ENCODE data around the gene TNP2.

TNP2 gene

DNA sequence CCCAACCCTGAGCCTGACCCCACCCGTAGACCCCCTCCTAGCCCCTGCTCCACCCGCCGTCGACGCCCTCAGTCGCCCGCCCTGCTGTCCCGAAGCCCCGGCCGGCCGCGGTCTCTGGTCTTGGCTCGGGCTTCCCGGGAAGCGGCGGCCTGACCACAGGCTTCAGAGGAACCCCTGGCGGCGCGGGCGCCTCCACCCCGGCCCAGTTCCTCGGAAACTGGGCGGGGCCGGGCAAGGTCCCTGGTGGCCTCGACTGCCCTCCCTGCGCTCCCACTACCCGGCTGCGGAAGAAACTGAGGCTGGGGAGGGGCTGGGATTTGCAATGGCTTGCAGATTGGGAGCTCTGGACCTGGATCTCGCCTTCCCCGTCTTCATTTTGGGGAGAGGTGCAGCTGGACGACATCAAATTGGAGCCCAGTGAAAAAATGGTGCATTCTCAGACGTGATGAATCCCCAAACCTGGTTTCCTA, 12.4 kb downstream of the TNP2 start:
- DNase-seq (ENCODE audit: low read depth in 2 of 2): peak in 1 of 2 donors; percentile 49

DNA sequence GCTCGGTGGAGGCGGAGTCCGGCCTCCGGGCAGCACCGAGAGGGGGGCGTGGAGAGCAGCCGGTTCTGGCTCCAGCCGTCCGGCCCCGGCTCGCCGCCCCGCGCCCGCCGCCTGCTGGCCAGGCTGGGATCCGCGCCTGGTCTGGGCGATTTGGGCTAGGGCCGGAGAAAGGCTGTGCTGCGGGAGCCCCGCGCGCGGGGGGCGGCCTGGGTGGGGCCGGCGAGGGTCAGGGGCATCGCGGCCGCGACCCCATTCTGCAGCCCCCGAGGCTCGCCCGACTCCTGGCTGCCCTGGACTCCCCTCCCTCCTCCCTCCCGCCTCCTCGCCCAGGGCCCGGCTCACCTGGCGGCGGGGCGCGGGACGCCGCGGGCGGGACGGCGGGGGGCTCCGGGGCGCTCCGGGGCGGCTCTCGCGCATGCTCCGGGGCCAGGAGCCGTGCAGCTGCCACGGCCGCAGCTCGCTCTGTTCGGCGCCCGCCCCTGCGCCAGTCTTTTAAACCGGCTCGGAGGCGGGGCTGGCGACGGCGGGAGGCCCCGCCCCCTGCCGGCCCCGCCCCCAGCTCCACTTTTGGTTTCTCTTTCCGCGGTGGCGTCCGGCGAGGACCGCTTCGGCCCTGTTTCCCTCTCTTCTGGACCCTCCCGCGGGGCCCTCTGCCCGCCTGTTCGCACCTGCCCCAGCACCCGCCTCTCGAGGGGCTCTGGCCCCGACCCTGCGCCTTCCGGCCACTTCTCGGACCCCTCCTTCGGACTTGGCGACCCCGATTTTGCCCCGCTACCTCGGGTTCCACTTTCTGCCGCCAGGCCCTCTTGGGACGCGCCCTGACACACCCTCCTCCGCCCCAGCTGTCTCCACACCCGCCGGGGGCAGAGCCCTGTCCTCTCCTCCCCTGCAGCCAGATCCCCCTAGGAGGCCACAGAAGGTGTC, 13.1 kb downstream of the TNP2 start, which contains the start of gene SOCS1:
TSS of gene SOCS1 (minus strand) at position 468 of the 924 bp plus-strand sequence. CDS start 726 bp downstream, outside the sequence.
- peak; percentile 77 to 84 for DNase-seq (ENCODE audit: low read depth in 2 of 2)

DNA sequence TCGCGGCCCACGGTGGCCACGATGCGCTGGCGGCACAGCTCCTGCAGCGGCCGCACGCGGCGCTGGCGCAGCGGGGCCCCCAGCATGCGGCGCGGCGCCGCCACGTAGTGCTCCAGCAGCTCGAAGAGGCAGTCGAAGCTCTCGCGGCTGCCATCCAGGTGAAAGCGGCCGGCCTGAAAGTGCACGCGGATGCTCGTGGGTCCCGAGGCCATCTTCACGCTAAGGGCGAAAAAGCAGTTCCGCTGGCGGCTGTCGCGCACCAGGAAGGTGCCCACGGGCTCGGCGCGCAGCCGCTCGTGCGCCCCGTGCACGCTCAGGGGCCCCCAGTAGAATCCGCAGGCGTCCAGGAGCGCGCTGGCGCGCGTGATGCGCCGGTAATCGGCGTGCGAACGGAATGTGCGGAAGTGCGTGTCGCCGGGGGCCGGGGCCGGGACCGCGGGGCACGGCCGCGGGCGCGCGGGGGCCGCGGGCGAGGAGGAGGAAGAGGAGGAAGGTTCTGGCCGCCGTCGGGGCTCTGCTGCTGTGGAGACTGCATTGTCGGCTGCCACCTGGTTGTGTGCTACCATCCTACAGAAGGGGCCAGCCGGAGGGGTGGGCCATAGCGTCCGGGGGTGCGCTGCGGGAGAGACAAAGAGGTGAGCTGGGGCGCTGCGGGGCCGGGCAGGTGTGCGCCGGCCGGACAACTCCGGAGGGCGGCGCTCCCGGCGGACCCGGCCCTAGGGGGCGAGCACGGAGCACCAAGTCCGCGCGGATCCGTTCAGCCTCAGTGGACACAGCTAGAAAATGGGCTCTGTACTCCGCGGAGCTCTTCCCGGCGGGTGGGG, 14.0 kb downstream of the TNP2 start:
- no peak for DNase-seq (ENCODE audit: low read depth in 2 of 2)

DNA sequence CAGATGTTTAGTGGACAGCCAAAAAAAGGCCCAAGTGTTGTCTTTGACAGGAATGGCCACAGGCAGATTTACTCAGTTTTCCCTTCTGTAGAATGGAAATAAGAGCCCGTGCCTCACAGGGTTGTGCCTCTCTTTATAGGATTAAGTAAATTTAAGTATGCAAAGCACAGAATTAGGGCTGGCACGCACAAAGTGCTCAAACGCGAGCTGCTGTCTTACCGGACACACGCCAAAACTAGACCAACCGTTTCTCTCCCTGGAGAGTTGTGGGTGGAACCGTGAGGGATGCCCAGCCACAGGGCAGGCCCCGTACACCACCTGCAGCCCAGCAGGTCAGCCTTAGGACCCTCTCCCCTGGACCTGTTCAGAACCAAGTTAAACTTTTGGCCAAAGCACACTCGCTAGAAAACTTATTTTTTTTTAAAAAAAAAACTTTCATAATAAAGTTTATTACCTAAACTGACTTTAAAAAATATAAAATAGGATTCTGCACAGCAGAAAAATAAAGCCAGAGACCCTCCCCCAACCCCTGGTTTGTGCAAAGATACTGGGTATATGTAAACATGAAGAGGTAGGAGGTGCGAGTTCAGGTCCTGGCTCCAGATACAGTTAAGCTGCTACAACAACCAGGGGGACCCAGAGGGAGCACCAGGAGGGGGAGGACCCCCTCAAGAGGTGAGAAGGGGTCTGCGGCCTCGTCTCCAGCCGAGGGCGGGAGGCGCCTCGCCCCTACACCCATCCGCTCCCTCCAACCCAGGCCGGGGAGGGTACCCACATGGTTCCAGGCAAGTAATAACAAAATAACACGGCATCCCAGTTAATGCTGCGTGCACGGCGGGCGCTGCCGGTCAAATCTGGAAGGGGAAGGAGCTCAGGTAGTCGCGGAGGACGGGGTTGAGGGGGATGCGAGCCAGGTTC, 14.9 kb downstream of the TNP2 start:
- no peak for DNase-seq (ENCODE audit: low read depth in 2 of 2)

DNA sequence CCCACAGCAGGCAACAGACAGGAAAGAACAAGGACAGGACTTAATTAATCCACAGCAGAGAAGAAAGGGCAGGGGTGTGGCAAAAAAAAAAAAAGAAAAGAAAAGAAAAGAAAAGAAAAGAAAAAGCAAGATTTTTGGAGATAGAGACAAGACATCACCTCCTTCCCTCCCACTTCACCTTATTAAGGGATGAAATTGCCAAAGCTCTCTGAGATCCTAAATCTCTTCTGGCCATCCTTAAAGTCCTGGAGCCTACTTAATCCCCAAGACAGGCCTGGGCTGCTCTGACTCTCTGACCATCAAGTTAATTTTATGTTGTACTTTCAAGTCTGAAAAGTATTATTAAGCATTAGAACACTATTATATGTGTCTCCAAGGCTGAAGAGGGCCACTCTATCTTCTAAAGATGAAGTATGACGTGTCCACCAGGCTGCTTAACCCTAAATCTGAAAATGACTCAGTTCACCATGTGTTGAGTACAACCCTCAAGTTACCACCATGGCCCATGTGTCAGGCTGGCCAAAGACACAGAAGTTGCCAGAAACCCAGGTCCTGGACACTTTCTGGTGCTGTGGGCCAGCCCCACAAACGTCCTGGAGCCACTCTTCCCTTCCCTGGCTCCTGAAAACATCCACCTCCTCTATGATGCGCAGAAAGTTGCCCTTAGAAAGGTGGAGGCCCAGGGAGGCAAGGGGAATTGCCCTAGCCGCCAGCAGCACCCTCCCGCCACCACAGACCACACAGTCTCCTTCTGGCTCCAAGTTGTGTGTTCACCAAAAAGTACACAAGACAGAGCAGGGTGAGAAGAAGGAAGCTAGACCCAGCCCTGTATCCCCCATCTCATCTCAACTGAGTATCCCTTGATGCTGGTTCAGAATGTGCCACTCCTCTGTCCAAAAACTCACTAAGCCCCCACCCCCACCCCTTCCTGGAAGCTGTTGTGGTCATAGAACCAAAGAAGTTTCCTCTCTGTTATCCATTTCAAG, 15.8 kb downstream of the TNP2 start:
- no peak for DNase-seq (ENCODE audit: low read depth in 2 of 2)

DNA sequence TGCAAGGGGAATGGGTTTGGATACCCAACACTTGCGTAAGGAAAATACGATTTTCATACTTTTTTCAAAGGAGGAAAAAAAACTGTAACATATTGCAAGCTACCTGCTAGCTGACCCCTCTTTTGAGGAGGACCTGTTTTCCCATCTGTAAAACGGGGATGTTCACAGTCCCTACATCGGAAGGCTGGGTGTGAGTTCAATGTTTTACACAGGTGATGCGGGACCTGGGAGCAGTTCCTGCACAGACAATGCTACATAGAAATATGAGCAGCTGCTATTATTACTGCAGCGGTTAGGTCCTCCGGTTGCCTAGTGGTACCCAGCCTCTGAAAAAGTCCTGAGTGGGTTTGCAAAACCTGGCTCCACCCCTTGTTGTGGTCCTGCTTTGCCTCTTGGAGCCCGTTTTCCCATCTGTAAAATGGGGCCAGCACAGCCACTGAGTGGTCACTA, 16.6 kb downstream of the TNP2 start:
- DNase-seq (ENCODE audit: low read depth in 2 of 2): no peak

DNA sequence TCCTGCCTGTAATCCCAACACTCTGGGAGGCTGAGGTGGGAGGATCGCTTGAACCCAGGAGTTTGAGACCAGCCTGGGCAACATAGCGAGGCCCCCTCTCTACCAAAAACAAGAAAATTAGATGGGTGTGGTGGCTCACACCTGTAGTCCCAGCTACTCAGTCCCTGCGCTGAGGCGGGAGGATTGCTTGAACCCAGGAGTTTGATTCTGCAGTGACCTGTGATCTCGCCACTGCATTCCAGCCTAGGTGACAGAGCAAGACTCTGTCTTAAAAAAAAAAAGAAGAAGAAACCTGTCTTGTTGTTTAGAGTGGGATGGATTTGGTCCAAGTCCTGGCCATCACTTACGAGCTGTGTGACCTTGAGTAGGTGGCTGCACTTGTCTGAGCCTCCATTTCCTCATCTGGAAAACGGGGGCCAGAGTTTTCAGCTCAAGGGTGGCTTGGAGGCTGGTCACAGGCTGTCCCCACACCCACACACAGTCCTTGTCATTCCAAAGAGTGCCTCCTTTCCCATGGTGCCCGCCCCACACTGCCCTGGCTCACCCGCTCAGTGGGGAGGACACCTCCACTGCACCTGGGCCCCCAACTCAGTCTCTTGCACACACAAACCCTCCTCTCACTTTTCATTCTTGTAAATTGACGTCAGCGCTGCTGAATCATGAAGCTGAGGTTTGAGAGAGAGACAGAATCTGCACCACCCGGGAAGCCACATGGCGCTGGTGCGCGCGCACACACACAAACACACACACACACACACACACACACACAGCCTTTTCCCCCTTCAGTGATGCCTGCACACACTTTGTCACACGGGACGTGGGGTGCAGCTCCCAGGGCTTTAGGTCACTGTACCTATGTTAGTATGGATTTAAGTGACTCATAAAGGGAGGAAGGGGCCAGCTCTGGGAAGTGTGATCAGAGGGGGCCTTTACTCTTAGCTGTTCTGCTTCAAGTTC, 17.3 kb downstream of the TNP2 start:
- peak; percentile 81 to 84 for DNase-seq (ENCODE audit: low read depth in 2 of 2)

DNA sequence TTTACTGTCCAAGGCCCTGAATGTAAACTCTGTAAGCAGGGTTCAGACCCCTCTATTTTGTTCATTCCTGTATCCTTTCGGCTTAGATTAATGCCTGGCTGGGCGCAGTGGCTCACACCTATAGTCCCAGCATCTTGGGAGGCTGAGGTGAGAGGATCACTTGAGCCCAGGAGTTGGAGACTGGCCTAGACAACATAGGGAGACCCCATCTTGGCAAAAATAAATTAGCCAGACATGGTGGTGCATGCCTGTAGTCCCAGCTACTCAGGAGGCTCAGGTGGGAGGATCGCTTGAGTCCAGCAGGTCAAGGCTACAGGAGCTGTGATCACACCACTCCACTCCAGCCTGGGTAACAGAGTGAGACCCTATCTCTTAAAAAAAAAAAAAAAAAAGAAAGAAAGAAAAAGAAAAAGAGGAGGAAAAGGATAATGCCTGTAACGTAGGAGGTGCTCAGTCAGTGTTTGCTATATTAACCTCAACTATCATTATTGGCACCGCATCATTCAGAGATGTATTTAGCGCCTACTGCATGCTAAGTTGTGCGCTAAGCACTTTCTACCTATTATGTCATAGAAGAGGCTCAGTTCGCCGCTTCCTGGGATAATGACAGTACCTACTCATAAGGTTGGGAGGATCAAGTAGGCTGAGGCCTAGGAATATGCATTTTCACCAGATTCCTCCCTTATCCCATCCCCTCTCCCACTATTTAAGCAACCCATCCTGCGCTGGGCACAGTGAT, 18.2 kb downstream of the TNP2 start:
- DNase-seq (ENCODE audit: low read depth in 2 of 2): no peak

DNA sequence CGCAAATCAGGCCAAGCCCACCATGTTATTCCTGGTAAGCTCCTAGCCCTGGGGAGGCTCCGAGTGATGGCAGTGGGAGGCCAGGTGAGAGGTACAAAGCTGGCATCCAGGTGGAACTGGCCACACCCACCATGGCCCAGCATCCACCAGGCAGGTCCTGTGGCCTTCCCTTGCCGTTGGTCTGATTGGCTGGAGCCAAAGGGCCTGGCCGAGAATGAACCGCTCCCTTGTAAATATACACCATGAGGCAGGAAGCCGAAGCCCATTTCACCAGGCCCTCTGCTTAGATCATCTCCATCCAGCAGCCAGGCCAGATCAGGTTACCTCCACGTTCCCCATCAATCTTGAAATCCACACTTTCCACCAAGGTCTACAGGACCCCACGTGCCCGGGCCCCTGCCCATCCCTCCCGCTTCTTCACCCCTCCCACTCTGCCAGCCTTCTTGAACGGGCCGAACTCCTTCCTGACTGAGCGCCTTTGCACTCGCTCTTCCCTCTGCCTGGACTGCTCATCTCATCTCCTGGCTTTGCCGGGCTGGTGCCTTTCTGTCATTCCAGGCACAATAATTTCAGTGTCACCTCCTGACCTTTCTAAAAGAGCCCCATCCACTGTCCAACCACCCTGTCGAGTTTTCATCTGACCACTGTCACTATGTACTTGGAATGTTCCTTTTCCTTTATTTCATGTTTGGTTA, 18.9 kb downstream of the TNP2 start:
- DNase-seq (ENCODE audit: low read depth in 2 of 2): no peak

DNA sequence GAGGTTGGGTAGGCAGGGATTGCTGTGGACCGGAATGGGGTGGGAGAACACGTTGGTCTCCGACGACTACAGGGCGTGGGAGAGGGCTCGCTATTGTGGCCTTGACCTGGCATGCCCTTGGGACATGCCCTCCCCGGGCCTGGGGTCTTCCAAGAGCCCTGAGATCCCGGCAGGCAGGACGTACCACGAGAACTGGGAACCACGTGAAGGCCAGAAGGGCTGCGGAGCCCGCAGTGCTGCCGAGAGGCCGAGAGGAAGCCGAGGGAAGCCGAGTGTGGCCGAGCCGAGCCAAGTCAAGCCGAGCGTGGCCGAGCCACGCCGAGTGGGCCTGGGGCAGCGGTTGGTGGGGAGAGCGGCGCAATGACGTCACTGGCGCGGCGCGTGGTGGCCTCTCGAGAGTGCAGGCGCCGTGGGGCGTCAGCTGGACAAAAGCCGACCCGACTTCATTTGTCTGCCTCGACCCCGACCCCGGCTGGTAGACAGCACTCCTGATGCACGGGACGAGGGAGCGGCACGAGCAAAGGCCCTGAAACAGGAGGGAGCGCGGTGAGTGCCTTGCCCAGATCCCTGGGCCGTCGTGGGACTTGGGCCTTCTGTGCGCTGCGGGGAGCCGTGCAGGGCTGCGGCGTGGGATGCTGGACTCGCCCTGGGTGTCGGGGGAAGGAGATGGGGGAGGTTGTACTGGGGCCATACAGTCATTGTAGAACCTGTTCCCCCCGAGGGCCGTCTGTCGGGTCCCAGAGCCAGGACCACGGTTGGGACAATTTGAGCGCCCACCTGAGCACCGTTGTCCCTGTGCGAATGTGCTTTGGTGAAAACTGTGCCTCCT, 19.7 kb downstream of the TNP2 start:
- no peak for DNase-seq (ENCODE audit: low read depth in 2 of 2)

DNA sequence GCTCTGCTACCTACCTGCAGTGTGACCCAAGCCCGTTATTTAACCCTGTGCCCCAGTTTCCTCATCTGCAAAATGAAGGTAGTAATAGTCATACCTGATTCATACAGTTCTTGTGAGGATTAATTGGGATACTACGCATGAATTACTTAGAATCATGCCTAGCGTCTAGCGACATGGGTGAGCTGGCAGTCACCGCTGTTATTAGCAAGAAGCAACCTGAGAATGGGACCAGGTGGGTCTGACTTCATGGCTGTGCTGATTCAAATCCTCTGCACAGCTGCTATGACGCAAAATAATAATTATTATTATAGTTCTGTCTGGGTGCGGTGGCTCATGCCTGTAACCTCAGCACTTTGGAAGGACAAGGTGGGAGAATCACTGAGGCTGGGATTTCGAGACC, 21.0 kb downstream of the TNP2 start:
- DNase-seq (ENCODE audit: low read depth in 2 of 2): no peak

DNA sequence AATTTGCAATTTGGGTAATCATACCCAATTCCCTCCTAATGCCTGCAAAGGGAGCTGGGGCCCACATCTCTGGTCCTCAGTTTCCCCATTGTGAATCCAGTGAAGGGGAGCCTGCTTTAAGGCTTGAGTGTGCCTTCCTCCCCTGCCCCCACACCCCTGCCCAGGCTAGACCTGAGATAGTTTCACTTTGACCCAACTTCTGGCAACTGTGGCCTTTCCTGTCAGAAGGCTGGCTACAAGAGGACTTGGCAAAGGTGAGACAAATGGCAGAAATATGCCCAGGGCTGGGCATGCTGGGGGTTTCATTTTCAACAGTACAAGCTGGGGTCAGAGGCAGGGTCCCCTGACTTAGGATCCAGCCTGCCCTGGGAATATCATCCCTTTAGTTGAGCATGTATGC, 23.1 kb downstream of the TNP2 start:
- DNase-seq (ENCODE audit: low read depth in 2 of 2): no peak

DNA sequence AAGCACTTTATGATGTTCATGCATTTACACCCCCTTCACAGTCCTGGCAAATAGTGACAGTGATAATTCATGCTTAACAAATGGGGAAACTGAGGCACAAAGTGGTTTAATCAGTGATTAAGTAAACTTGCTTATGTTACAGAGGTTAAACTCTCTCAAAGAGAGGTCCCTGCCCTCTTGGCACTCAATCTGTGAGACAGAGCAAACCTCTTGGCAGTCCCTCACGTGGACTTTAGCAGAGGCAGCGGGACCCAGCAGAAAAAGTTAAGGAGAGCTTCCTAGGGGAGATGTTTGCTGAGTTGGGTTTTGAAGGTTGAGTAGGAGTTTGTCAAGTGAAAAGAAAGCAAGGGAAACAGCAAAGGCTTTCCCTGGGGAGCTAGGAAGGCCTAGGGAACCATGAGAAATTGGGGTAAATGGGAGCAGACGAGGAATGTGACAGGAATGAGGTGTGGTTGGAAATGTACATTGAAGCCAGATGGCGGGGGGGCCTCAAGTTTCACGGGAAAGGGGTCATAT, 23.8 kb downstream of the TNP2 start:
- no peak for DNase-seq (ENCODE audit: low read depth in 2 of 2)

DNA sequence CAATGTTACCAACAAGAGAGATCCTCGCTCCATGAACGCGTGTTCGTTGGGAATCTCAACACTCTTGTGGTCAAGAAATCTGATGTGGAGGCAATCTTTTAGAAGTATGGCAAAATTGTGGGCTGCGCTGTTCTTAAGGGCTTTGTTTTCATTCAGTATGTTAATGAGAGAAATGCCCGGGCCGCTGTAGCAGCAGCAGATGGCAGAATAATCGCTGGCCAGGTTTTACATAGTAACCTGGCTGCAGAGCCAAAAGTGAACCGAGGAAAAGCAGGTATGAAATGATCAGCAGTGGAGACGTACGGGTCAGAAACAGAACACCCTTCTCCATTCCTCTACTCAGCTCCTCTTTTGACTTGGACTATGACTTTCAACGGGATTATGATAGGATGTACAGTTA, 26.5 kb downstream of the TNP2 start:
- no peak for DNase-seq (ENCODE audit: low read depth in 2 of 2)

DNA sequence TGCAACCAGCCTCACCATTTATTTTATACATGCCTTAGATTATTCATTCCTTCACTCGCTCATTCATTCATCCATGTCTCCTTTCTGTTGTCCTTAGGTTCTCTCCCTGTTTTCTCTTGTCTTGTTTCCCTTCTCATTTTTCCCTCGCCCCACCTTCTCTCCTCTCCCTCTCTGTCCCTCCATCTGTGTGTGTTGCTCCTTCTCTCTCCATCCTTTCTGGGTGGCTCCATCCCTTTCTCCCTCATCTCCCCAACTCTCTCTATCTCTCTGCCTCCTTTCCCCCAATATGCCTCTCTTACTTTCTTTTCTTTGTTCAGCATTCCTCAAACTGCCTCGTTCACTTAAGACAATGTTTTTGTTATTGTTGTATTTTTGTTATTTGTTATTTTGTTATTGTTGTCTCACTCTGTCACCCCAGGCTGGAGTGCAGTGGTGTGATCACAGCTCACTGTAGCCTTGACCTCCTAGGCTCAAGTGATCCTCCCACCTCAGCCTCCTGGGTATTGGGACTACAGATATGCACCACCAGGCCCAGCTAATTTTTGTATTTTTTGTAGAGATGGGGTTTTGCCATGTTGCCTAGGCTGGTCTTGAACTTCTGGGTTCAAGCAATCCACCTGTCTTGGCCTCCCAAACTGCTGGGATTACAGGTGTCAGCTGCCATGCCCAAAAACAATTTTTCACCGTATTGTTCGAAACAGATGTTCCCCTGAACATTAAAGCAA, 27.5 kb downstream of the TNP2 start:
- DNase-seq (ENCODE audit: low read depth in 2 of 2): no peak

Measured in stimulated activated CD4-positive, alpha-beta T cell treated with anti-CD3 and anti-CD28 coated beads, Interleukin-15, amount 100 ng/mL, for 48 hours (primary cell).